ENCODE data around the gene PRCD.
"Not testable (repeated sequence)": the region's sequence is repeated elsewhere in the genome, so short reads cannot be mapped to it uniquely, and the experiment has no call there.

DNA sequence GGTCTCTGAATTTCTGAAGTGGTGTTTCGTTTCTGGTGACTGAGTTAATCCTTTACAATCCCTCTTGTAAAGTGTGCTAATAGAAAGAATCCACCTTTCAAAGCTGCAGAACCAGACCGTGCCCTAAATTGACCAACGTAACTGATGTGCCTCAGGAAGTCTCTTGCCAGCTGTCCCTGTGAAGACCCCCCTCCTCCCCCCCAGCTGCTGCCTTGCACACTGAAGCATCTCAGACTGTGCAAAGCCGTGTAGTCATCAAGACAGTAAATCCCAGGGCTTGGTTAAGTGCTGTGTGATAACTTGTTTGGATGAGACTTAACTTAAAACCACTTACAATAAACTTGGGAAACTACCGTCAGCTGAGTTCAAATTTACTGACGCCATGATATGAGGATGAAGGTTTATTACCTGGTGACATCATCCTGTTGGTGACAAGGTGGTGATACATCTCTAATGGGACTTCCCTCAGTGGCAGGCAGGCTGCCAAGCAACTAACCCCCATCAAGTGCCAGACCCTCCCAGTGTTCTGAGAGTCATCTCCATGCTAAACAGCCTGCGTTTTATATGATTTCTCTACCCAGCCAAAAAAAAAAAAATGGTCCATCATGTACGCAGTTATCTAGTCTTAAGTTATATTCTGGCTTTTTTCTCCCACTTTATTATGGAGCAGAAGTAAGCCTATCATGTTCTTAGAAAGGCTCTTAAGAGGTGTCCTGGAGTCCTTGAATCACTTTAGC is 25.3 kb downstream of the PRCD start:
- TF ChIP-seq, protein P1, sequence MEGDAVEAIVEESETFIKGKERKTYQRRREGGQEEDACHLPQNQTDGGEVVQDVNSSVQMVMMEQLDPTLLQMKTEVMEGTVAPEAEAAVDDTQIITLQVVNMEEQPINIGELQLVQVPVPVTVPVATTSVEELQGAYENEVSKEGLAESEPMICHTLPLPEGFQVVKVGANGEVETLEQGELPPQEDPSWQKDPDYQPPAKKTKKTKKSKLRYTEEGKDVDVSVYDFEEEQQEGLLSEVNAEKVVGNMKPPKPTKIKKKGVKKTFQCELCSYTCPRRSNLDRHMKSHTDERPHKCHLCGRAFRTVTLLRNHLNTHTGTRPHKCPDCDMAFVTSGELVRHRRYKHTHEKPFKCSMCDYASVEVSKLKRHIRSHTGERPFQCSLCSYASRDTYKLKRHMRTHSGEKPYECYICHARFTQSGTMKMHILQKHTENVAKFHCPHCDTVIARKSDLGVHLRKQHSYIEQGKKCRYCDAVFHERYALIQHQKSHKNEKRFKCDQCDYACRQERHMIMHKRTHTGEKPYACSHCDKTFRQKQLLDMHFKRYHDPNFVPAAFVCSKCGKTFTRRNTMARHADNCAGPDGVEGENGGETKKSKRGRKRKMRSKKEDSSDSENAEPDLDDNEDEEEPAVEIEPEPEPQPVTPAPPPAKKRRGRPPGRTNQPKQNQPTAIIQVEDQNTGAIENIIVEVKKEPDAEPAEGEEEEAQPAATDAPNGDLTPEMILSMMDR (IDR thresholded peaks at IDR 0.05), result not testable (repeated sequence)
- not testable (repeated sequence) for TF ChIP-seq POLR2A (IDR thresholded peaks at IDR 0.05)
